GM21737 (cell line): ENCODE results near the gene CFAP45.

Experiments
- ATAC-seq: cut with Tn5 transposase; IDR thresholded peaks from one replicate; pipeline ENCODE4 v1.9.1; 2021; ENCODE audit warnings: mild to moderate bottlenecking, moderate library complexity; ENCODE audit not compliant: unreplicated experiment

Gene CFAP45

DNA sequence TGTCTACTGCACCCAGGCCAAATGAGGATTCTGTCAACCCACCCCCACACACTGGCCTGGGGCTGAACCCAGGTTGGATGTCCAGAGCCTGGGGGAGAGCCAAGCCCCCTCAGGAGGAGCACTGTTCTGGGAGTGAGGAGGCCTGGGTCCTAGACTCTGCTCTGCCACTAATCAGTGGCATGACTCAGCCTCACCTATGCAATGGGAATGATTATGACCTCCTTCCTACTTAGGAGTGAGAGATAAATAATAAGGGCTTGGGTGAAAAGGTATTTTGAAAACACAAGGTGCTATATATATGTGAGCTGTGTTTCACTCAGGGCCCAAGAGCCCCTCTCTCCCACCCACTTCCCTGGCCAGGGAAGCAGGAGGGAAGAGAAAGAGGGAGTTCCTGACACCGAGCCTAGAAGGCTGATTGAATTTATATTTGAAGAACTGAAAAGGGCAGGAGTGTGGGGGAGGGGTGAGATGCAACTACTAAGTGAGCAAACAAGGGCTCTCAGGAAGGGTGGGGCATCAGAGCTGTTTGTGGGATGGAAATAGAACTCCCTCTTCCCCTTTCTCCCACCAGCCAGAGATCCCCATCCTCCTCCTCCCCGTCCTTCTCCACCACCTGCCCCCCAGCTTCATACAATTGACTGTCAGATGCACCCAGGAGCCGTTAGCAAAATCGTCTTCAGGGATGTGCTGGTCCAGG lies 37.2 kb upstream of the CFAP45 start:
- ATAC-seq = no peak

DNA sequence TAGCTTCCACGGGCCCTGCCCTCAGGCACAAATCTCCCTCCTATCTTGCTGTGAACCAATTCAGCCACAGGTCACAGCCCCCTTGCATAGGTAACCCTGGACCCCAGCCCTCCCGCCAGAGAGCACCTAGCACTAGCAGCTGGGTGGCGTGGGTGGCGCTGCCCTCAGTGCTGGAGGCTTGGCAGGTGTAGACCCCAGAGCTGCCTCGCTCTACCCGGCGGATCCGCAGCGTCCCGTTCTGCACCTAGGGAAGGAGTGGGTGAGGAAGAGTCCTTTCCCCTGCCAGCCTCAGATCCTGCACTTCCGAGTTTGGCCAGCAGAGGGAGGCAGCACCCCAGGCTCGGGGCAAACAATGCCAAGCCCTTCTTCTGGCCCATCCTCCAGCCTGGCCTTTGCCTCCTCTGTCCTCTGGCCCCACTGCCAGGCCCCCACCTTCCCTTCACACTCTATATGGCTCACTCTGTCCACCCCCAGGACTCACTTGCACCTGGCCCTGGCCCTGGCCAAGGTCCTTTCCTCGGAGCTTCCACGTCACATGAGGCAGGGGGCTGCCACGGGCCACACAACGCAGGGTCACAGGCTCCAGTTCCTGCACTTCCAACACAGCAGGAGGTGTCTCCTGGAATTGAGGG lies 36.4 kb upstream of the CFAP45 start:
- no peak for ATAC-seq

DNA sequence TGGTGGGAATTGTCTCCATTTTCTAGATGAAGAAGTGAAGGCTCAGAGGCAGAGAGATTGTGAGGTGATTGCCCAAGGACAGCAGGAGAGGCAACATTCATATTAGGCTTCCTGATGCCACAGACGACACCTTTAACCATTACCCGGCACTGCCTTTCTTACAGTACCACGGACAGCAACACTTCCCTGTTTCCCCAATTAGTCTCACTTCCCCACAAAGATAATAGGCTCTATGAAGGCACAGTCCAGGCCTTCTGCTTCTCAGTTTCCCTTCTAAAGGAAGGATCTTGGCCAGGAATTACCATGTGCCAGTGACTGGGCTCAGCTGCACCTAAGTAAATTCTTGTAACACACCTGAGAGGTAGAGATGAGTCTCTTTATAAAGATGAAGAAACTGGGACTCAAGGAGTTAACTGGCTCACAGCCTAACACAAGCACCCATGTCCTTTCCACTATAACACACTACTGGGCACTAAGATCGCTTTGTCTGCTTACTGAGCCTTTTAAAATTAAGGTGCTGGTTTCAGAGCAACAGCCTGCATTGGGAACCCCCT lies 35.8 kb upstream of the CFAP45 start:
- ATAC-seq = no peak

DNA sequence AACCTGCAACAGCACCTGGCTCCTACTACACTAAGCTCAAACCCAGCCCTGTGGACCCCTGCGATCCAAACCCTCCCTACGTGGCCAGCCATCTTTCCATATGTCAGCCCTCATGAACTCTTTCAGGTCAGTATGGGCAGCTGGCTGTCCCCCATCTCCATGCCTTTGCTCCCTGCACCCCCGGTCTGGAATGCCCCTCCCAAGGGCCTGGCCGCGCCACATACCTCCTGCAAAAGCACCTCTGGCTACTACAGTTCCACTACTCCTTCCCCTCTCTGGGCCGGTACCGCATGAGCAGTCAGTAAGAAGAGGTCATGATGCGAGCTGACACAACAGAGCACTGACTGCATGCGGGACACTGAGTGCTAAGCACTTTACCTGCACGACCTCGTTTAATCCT lies 35.3 kb upstream of the CFAP45 start:
- ATAC-seq = no peak

DNA sequence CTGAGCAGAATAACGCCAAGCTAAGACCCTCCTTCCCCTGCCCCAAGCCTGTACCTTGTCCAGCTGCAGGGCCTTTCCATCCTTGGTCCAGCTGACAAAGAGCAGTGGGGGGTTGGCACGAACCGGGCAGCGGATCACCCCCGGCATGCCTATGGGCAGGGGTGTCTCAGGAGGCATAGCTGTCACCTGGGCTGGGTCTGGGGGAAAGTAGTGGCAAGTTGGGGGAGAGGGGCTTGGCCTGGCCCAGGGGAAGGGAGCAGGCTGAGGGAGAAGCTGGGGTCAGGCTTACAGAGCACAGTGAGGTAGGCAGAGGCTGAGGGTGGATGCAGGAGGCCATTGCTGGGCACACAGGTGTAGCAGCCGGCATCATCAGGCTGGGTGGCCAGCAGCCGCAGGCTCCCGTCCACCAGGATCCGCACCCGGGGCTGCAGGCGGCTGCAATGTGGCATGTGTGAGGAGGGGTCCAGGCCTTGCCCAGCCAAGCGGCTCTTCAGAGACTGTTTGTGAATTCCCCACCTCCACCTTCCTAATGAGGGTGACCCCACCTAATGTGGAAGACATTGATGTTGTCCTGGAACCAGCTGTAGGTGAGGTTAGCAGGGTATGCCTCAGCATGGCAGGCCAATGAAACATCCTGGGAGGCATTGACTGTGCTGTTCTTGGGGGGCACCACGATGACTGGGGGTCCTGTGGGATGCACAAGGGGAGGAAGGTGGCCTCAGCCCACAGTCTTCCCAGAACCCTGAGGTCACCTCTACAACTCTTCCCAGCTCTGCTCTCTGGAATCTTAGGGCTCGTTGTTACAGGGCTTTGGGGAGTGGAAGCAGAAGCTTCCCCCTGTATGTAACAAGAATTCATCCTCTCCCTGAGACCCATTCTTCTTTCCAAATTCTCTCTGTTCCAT lies 34.4 kb upstream of the CFAP45 start:
- ATAC-seq = no peak

DNA sequence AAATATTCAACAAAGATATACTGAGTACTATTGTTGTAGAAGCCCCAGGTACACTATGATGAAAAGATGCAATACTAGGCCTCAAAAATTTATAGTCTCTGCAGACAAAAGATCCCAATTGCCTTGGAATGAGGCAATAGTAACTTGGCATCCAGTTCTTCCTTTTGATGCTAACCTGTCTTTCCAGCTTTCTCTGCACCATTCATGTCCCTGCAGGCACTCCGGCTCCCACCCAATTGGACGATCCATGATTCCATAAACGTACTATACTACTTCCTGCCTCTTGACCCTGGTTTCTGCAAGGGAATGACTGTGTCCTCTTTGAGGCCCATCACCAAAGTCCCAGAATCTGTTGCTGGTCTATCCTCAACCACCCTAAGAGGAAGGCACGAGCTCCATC lies 33.4 kb upstream of the CFAP45 start:
- ATAC-seq = no peak

DNA sequence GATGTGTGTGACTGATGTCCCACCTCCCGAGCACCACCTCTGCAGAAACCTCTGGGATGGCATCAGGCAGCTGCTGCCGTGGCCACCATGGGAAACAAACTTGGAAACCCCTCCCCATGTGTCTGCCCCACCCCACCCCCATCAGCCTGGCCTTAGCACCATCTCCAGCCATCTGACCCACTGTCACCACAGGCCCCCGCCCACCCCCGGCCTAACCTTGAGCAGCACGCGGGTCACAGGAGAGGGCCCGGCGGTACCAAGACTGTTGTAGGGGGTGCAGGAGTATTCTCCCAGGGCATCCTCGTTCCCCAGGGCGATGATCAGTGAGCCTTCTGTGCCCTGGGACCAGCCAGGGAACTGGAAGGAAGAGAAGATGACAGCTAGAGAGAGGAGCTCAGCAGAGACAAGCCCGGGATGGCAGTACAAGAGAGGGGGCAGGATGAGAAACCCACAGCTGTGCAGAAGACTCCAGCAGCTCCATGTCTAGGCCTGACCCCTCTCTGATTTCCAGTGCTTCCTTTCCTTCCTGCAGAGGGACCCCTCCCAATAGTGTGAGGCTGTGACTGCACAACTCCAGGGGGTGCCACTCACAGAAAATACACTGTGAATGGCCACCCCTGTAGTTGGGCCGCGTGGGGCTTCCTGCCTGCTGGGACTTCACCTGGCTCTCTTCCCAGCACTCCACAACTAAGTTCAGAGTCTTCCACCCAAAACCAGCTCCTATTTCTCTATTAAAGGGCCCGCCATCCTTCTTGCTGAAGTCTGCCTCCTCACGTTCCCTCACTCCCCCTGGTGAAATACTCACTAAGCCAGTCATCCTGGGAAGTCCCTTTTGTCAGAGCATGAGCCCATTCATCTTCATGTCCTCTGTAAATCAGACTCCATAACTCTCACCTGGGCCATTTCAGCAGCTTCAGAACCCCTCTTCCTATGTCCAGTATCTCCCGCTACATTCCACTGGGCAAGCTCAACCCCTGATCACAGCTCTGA lies 32.6 kb upstream of the CFAP45 start:
- ATAC-seq = no peak

DNA sequence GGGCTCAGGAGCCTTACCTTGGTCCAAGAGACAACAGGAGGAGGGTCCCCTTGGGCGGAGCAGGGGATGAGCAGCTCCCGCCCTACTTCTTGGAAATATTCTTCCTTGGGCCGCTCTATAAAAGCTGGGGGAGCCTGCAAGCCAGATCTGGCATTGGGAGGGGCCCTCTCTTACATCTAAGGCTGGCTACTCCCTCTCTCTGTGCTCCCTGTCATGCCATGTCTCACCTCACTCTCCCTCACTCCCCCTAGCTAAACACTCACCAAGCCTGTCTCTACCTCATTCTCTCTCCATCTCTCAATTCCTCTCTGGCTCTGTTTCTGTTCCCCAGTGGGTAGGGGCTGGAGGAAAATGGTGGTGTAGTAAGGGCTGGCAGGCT lies 31.8 kb upstream of the CFAP45 start:
- ATAC-seq = no peak

DNA sequence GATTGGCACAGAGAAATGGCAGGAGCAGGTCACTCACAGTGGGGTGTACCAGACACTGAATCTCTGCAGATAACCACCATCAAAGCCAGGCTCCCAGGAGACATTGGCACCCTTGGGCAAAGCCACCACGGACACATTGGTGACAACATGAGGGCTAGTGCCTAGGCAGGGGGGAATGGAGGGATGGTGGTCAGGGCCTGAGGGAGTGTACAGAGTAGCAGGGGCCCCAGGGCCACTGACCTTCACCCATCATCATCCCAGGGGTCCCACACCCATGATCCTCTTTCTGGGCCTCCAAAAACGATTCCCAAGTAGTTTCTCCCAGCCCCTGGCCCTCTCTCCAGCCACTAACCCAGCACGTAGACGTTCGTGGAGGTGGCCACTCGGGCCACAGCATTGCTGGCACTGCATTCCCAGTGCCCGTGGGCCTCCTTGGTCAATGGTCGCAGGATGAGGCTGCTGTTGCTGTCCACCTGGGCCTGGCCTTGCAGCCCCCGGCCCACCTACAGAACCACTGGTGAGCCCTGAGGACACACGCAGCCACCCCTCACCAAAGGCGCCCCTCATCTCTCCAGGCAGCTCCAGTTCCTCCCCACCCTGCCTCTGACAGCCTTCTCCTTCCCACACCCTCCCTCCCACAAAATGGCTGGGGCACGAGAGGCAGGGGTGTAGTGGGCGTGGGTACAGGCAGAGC lies 31.3 kb upstream of the CFAP45 start:
- no peak for ATAC-seq

DNA sequence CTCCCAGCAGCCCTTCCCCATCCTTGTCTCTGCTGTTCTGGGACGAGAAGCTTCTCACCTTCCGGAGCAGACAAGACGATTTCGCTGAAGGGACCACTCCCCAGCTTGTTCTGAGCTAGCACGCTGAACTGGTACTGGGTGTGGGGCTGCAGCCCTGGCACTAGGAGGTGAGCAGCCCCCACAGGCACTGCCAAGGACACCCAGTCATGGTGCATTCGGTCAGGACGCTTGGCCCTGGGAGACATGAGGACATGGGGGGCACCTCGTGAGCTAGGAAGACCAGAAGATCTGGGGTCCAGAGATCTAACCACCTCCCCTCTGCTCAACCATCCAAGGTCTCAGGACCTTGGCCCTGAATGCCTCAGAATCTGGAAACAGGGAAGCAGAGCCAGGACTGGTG lies 30.7 kb upstream of the CFAP45 start:
- no peak for ATAC-seq

DNA sequence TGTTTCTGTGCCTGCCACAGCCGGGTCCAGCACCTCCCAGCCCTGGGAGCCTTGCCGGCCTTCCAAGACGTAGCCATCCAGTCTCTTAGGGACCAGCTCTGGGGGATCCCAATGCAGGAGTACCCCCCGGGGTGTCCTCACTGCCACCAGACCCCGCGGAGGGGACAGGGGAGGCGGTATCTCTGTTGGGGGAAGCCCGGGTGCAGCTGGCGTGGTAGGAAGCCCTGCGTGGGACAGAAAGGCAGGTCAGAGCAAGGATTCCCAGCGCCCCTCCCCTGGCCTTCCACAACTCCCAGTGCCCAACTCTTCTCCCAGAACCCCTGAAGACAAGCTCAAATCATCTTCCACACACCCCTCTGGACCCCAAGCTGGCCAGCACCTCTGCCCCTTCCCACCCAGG lies 30.3 kb upstream of the CFAP45 start:
- no peak for ATAC-seq

DNA sequence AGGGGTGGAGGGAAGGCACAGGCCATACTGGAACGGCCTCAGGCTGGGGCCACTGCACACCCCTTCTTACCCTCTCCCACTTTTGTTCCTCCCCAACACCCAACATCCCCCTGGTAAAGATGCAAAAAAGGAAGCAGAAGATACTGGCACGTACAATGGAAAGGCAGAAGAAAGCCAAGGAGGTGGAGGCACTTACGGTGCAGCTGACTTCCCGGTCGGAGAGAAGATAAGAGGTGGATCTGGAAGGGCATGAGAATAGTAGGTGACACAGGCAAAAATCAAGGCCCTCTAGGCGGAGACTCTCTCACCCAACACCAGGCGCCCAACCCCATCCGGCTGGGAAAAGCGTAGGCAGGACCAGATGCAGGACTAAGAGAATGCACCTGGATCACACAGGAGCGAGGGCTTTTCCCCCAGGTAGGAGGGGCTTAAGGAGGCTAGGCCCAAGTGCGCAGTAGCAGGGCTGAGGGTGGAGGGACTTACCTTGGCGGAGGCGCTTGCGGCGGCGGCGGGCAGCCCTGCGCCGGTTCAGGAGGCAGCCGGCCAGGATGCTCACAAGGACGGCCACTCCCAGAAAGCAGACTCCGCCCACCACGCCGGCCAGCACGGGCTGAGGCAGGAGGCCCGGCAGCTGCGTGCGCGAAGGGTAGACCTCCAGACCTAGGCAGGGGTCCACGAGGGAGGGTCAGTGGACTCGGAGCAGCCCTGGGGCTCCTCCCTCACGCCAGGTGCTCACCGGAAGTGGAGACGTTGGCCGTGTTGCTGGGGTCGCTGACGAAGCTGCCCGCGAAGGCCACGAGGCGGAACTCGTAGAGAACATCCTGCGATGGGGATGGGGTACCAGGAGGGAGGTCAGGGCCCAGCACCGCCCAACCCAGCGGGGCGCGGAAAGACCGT lies 29.4 kb upstream of the CFAP45 start:
- ATAC-seq = no peak

DNA sequence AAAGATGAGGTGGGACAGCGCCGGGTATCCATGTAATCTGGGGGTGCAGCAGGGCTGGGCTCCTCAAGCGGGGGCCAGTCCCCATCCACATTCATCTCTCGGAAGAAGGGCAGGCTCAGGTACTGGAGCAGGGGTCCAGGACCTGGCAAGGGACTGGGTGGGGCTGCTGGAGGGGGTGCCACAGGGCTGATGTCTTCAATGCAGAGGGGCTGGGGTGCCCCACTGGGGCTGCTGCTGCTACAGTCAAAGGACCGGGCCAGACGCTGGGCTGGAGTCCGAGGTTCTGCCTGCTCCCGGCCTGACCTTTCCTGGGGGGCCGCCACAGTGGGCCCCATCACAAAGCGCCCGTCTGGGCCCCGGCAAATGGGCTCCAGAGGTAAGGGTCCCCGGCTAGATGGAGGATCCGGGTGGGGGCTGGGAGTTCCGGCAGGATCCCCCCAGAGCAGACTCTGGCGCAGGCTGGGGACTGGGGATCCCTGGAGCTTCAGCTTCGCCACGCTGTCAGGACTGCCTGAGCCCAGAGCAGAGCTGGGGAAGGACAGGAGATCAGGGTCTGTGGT lies 28.6 kb upstream of the CFAP45 start:
- ATAC-seq = no peak

DNA sequence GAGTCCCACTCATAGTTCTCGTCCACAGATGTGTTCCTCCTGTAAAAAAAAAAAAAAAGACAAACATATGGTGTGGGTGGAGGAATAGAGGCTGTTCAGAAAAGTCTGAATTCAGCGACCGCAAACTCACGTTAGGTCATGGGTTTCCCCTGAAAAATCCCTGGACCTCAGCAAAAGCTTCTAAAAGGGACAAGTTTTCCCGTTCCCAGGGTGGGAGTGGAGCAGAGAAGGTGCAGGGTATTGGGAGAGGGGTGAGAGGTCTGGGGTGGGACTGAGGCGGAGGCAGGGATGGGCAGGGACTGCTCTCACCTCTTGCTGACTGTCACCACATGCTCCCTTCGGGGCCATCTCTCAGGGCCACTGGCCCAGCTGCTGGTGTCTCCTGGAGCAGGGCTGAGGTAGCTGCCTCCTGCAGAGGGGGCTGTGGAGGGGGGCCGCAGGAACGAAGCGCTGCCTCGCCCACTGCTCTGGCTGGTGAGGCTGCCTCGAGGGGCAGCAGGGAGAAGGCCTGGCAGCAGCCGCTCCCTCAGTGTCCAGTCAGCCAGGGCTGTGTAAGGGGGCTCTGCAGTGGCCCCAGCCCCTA lies 28.0 kb upstream of the CFAP45 start:
- ATAC-seq = no peak

DNA sequence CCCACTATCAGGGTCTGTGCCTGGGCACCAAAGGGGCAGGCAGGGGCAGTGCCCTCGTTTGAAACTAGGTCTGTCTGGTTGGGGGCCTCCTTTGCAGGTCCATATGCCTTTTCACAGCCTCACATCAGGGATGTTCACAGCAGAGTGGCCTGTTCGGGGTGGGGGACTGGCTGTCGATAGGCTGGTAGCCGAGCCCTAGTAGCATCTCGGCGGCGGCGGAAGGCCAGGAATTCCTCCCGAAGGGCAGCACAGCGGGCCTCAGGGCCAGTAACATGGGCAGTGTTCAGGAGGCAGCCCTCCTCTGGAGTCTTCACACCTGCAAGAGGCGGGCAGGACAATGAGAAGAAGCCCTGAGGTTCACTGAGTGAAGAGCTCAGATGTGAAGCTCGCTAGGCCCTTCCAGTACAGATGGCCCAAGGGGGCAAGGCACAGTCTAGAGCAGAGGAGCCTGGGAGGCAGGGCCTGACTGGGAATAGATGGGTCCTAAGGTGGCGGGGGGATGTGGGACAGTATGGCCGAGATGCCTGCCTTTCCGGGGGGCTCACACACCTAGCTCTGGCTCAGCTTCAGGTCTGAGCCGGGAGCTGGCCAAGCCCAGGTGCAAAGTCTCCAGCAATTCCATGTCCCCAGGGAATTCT lies 27.4 kb upstream of the CFAP45 start:
- no peak for ATAC-seq

DNA sequence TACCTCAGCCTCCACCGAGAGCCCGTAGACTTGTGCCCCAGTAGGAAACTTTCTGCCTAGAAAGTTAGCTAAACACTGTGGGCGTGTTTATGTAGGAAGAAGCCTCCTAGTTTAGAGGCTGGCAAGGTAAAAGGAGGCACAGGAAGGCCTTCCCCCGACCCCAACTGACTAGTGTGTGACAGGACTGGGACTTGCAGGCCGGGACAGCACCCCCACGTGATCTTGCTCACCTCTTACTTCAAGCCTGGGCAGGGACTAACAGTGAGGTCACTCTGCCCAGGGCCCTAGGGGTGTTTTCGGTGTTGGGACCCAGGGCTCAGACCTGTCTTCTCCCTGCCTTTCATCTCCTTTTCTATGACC lies 25.7 kb upstream of the CFAP45 start:
- ATAC-seq = peak; percentile 0

DNA sequence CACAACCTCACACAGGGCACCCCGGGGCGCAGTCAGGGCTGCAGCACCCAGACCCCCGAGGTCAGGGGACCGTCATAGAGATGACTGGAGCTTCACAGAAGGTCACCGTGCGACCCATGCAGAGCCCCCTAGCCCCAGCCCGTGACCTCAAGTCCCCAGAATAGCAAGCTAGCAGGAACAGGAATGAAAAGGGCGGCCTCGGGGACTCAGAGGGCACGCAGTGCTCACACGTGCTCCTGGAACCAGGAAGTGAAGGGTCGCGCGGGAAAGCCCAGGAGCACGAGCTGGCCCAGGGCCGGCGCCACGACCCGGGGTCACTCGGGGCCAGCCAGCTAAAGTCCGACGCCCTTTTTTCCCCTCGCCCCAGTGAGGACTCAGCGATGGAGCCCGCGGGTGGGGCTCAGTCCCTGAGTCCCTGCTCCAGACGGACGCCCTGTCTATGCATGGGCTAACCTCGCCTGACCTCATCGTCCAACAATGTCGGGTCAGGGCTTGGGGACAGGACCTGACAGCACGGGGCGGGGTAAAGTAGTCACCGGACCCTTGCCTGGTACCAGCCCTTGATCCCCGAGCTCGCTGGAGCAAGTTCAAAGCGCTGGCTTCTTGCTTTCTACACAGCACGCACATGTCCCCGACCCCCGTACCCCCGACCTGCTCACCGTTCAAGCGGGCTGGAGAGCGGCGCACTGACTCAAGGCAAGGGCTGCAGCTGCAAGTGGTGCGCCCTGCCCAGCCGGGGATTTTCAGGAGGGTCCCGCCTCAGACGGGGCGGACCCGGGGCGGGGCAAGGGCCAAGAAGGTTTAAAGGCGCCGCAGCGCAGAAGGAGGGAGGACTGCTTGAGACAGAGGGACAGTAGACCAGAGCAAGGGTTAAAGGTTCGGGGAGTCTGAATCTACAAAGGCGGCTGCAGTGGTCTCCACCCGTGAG lies 25.1 kb upstream of the CFAP45 start, which contains the start of gene TAGLN2:
Gene TAGLN2 (minus strand): TSS at position 717 of the 928 bp plus-strand sequence. CDS start 4,998 bp downstream, outside the sequence.
- peak; percentile 52 for ATAC-seq
